Heart right ventricle (tissue), 16 donors: ENCODE results near the gene FBXL13. TPM values are rescaled to one million over a fixed set of nuclear protein-coding genes. Genes with fewer than 3 reads are reported as not detected.
A peak's percentile ranks its signal among the peaks of the same experiment; 100 is the strongest.

Experiments
- ATAC-seq, 8 donors: fragments of 200-7000 bp; cut with Tn5 transposase; one replicate each; pipeline ENCODE4 v1.9.1; 2020; ENCODE audit warnings: mild to moderate bottlenecking in 8 of 8, moderate library complexity in 8 of 8, moderate number of reproducible peaks in 1 of 8
- DNase-seq, 2 donors: peaks; one replicate each; pipeline ENCODE4 v3.0.0-alpha.2; 2020
- H3K27ac ChIP-seq, 10 donors: fragments of 200-600 bp; sonication (generic) in 2 of 10; one replicate each; pipeline versions ENCODE4 v1.5.0 to v1.8.0; 2020 to 2022; ENCODE audit warnings: mild to moderate bottlenecking in 3 of 10
- H3K27me3 ChIP-seq, 7 donors: fragments of 200-600 bp; one replicate each; pipeline ENCODE4 v1.8.0; 2021 to 2022; ENCODE audit warnings: mild to moderate bottlenecking in 2 of 7
- H3K36me3 ChIP-seq, 9 donors: fragments of 200-600 bp; sonication (generic) in 1 of 9; one replicate each; pipeline versions ENCODE4 v1.5.0 to v1.8.0; 2020 to 2022; ENCODE audit warnings: mild to moderate bottlenecking in 2 of 9
- H3K4me1 ChIP-seq, 9 donors: fragments of 200-600 bp; sonication (generic) in 1 of 9; one replicate each; pipeline versions ENCODE4 v1.5.0 to v1.8.0; 2020 to 2022; ENCODE audit warnings: mild to moderate bottlenecking in 4 of 9
- H3K4me3 ChIP-seq, 10 donors: fragments of 200-600 bp; sonication (generic) in 2 of 10; one replicate each; pipeline versions ENCODE4 v1.5.0 to v1.8.0; 2020 to 2022; ENCODE audit warnings: mild to moderate bottlenecking in 7 of 10, moderate library complexity in 2 of 10
- H3K9me3 ChIP-seq, 11 donors: fragments of 200-600 bp in 10 of 11; sonication (generic) in 2 of 11; one replicate each; pipeline versions ENCODE4 v1.5.0 to v1.8.0; 2013 to 2022; ENCODE audit warnings: mild to moderate bottlenecking in 2 of 11, control low read depth in 1 of 11, moderate library complexity in 1 of 11
- CTCF ChIP-seq, 9 donors: fragments of 200-600 bp; sonication (generic) in 2 of 9; IDR thresholded peaks; one replicate each; pipeline versions ENCODE4 v1.5.0 to v1.8.0; 2021 to 2022; ENCODE audit warnings: antibody characterized with exemption in 9 of 9, mild to moderate bottlenecking in 5 of 9, moderate library complexity in 1 of 9
- WGBS, 2 donors: extraction: QIAGEN DNeasy Blood & Tissue Kit; methylation state at CpG; one replicate each; pipeline ENCODE4 v1.1.7; 2013; ENCODE audit warnings: inconsistent platforms in 1 of 2; 5-methylcytosine and 5-hydroxymethylcytosine counted together
- intact Hi-C, 10 donors: fragments of 100-400 bp; cut with DNase I; formaldehyde crosslinking; loops; one replicate each; pipeline versions ENCODE4 v1.11.1 to v1.14.2; 2022
- polyA plus RNA-seq, 2 donors: library from polyadenylated mRNA; stranded (reverse); fragments of 200-250 nt; gene quantifications; one replicate each; pipeline ENCODE4 v1.2.3, GENCODE V29; 2013
- total RNA-seq, 10 donors: library from RNA; stranded (reverse); fragmentation: NEBNext Ultra II Directional in 3 of 10; extraction: Animal tissue kit (Norgen Biotek cat#: 25700) in 3 of 10; gene quantifications; one replicate each; pipeline versions ENCODE4 v1.2.1 to v1.2.4, GENCODE V29; 2021 to 2023
- donor health status: Arrhythmogenic right ventricular cardiomyopathy.
- donor health status: ischemic (EF 13 %, LVEDD 7.1; RV severe dilation, severe dysfunction).
- donor health status: healthy with polysubstance abuse.
- donor health status: DM: no; HTN: yes; CAD: no.
- donor health status: DM: no; HTN: no; CAD: no.
- donor health status: ischemic (EF 25% LVEDD 6.9; RV normal size, moderate dysfunction).
- donor health status: ischemic (EF 25% LVEDD 5.7; RV mildly dilated, moderate dysfunction).
- donor health status: healthy.
- donor health status: DM: yes; HTN: yes; CAD: no.
- donor health status: Ischemic cardiomyopathy.
- donor health status: ischemic (EF 35%, LVEDD 5.7; RV mildly dilated, moderate dysfunction).
- donor health status: nonischemic (EF 11% LVEDD 7.7; RV severe dilation, severe dysfunction).
- donor health status: DM: yes; HTN: yes; CAD: no.
- donor health status: PGD.
- donor health status: ischemic (EF 29% LVEDD 5.4; RV normal size, mild dysfunction).
- donor health status: nonischemic (EF 23%, LVEDD 6.1; RV moderate dilation, normal function).

FBXL13 gene
- total and polyA plus RNA-seq, 12 donors = 0.12 to 0.87 (median 0.45) TPM; not detected in 1

GRCh38 chr7:102836977-102837376 lies 237.6 kb downstream of the FBXL13 start:
- Histone ChIP-seq H3K36me3 (no peaks in the 10 kb centered on the region), H3K27ac (no peak overlapping the region), H3K27me3 (no peaks in the 10 kb centered on the region), H3K4me3 (no peak overlapping the region), H3K9me3 (no peaks in the 10 kb centered on the region), H3K4me1 (peaks cover 0 to 20% (median 5%) of the 10 kb centered on the region in 9 donors)
- no peak for ATAC-seq
- no peak for TF ChIP-seq CTCF (IDR thresholded peaks at IDR 0.05)
- 85 to 91% methylated on average over 1 of the region's 1 CpG for WGBS, 2 donors
- DNase-seq = no peak
- intact Hi-C loops = no loop called here

GRCh38 chr7:102836191-102836919 lies 238.2 kb downstream of the FBXL13 start:
- Histone ChIP-seq H3K9me3 (no peaks in the 10 kb centered on the region), H3K36me3 (no peaks in the 10 kb centered on the region), H3K4me3 (no peak overlapping the region), H3K27me3 (no peaks in the 10 kb centered on the region), H3K27ac (peak overlapping the region in 1 of 10 donors; percentile 23), H3K4me1 (peaks cover 0 to 20% (median 5%) of the 10 kb centered on the region in 9 donors)
- no peak for TF ChIP-seq CTCF (IDR thresholded peaks at IDR 0.05)
- ATAC-seq (peak in 5 of 8 donors; percentile 49 to 78 (median 65)), DNase-seq (no peak)
- 67 to 68% methylated on average over 6 of the region's 6 CpGs for WGBS, 2 donors
- intact Hi-C loops = no loop called here

GRCh38 chr7:102834999-102835398 lies 239.6 kb downstream of the FBXL13 start:
- no peak for ATAC-seq

GRCh38 chr7:102834466-102834865 lies 240.1 kb downstream of the FBXL13 start:
- intact Hi-C loops = no loop called here
- no peak for TF ChIP-seq CTCF (IDR thresholded peaks at IDR 0.05)
- H3K27ac ChIP-seq = no peak overlapping the region
- H3K4me3 ChIP-seq = no peak overlapping the region
- no peaks in the 10 kb centered on the region for H3K9me3 ChIP-seq
- ATAC-seq (no peak), DNase-seq (no peak)
- no peaks in the 10 kb centered on the region for H3K27me3 ChIP-seq
- peaks cover 0 to 16% (median 0%) of the 10 kb centered on the region in 9 donors for H3K36me3 ChIP-seq
- H3K4me1 ChIP-seq = peaks cover 0 to 20% (median 5%) of the 10 kb centered on the region in 9 donors
- WGBS, 2 donors = 95 to 98% methylated on average over 1 of the region's 1 CpG

More at GRCh38 chr7:102834999-102835398, 239.6 kb downstream of the FBXL13 start:
- Histone ChIP-seq H3K4me1 (peaks cover 0 to 20% (median 5%) of the 10 kb centered on the region in 9 donors), H3K27ac (no peak overlapping the region), H3K36me3 (peaks cover 0 to 11% (median 0%) of the 10 kb centered on the region in 9 donors), H3K9me3 (no peaks in the 10 kb centered on the region), H3K27me3 (no peaks in the 10 kb centered on the region), H3K4me3 (no peak overlapping the region)
- WGBS, 2 donors = 56 to 65% methylated on average over 1 of the region's 1 CpG
- no peak for TF ChIP-seq CTCF (IDR thresholded peaks at IDR 0.05)
- DNase-seq = no peak
- intact Hi-C loops = no loop called here
